Stimulated activated CD4-positive, alpha-beta T cell treated with anti-CD3 and anti-CD28 coated beads, Interleukin-4, amount 100 ng/mL, for 1 hour (primary cell): Measurements from ENCODE around the gene ATP11A.

ENCODE experiments used
- DNase-seq: peaks from one replicate; pipeline ENCODE4 v3.0.0-alpha.2; 2020

ATP11A gene

DNA sequence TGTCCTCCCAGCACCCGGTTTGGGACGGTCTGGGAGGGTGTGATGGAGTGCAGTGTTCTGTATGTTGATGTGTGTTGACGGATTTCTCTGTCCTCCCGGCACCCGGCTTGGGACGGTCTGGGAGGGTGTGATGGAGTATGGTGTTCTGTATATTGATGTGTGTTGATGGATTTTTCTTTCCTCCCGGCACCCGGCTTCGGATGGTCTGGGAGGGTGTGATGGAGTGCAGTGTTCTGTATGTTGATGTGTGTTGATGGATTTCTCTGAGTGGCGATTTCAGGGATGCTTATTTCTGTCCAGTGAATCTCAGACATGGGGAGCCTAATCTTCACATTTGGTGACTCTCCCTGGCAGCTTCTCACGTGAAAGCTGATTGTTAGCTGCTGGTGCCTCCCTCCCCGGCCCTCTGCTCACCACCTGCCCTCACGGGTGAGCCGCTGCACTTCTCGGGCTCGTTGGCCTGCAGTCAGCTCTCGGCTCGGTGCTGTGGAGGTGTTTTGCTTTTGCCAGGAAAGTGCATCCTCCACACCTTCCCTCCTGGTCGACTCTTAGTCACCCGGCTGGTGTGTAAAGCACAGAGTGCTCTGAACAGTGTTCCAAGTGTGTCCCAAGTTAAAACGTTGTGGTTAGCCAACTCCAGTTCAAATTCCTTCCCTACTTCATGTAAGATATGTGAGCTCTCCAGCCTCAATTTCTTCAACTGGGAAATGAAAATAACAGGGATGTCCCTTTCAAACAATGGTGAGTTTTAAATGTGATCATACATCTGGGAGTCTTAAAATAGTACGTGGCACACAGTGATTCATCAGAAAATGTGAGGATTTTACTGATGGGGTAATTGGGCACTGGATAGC lies 54.6 kb downstream of the ATP11A start:
- DNase-seq: no peak

DNA sequence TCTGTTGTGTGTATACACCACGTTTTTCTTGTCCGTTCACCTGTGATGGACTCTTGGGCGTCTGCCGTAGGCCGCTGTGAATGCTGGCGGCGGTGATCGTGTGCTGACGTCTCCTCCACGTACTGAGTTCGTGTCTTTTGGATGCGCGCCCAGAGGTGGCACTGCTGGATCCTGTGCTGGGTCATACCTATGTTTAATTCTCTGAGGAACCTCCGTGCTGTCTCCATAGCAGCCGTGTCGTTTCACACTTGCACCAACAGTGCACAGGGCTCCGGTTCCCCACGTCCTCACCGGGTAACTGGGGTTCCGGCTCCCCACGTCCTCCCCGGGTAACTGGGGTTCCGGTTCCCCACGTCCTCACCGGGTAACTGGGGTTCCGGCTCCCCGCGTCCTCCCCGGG lies 56.2 kb downstream of the ATP11A start:
- no peak for DNase-seq

DNA sequence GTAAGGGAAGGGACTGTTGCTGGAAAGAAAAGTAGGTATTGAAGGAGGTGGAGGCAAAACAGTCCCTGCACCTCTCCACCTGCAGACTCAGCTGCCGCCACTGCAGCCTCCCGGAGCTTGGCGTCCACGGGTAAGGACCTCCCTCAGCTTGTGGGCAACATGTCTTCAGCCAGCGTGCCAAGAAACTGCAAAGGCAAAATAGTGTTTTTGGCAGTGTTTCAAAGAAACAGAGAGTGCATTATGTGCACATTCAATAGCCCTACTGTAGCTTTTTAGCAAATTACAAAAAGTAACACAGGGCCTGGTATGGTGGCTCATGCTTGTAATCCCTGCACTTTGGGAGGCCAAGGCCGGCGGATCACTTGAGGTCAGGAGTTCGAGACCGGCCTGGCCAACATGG lies 57.4 kb downstream of the ATP11A start:
- DNase-seq: no peak

DNA sequence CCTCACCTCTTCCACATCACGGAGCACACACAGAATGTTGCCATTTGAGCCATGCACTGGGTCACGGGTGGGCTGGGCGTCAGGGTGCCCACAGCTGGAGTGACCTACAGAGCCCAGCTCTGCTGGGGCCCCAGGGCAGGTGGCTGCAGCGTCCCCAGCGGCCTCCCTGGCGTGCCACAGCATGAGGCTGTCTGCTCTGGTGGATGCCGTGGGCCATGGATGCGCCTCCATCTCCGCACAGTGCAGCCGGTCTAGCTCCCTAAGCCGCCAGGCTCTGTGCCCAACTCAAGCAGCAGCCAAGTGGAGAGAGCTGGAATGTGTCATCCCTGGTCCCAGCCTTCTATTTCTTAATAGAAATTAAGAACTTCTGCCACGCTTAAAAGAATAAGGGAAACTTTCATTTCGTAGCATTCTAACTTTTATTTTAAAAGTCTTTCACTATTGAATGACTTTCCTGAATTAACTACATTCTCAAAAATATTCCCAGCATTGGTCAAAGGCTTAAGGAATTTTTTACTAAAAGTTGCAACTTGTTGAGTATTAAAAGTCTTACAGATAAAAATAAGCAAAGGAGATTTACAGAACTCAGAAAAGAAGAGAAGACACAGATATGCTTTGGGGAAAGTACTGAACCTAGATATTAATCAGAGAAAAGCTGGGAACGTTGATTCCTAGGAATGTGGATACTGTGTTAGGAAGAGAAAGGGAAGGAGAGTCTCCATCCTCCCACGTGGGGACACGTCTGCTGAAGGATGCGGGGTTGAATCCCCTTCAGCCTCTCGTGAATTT lies 59.3 kb downstream of the ATP11A start:
- DNase-seq: no peak

DNA sequence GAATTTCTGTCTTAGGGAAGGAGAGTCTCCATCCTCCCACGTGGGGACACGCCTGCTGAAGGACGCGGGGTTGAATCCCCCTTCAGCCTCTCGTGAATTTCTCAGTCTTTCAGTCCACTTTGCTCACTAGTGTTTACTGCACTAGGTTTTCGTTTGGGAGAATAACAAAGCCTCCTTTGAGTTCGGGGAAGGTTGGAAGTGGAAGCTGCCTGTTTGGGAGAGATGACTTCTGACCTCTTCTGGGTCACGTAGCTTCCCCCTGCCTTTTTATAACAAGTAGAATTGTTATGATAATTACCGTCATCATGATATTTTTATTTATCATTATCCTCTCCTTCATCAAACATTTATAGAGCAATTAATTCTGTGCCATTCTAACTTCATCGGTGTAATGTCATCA lies 60.7 kb downstream of the ATP11A start:
- DNase-seq: no peak

DNA sequence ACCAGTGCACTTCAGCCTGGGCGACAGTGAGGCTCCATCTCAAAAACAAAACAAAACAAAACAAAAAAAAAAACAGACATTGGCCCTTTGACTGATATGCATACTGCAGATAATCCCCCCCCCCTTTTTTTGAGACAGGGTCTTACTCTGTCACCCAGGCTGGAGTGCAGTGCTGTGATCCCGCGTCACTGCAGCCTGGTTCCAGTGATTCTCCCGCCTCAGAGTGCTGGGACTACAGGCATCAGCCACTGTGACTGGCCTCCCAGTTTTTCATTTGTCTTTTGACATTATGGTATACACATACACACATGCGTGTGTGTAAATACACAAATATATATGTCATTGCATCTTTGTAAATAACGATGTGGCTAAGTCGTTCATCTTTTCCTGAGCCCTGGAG lies 61.8 kb downstream of the ATP11A start:
- DNase-seq: no peak

DNA sequence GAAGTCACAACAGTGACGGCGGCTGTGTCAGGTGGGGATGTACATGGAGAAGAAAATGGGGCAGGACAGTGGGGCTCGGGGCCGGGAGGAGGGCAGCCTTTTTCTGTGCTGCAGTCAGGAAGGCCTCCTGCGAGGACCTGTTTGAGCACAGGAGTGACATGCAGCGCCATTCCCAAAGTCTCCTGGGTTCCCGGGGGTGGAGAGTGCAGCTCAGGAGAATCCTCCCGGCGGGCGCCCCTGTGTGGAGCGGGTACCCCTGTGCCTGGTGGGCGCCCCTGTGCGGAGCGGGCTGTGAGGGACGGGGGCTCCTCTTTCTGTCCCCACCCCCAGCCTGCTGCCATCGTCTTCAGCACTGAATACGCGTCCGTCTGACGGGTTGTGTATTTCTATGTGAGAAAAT lies 62.4 kb downstream of the ATP11A start:
- DNase-seq: no peak

DNA sequence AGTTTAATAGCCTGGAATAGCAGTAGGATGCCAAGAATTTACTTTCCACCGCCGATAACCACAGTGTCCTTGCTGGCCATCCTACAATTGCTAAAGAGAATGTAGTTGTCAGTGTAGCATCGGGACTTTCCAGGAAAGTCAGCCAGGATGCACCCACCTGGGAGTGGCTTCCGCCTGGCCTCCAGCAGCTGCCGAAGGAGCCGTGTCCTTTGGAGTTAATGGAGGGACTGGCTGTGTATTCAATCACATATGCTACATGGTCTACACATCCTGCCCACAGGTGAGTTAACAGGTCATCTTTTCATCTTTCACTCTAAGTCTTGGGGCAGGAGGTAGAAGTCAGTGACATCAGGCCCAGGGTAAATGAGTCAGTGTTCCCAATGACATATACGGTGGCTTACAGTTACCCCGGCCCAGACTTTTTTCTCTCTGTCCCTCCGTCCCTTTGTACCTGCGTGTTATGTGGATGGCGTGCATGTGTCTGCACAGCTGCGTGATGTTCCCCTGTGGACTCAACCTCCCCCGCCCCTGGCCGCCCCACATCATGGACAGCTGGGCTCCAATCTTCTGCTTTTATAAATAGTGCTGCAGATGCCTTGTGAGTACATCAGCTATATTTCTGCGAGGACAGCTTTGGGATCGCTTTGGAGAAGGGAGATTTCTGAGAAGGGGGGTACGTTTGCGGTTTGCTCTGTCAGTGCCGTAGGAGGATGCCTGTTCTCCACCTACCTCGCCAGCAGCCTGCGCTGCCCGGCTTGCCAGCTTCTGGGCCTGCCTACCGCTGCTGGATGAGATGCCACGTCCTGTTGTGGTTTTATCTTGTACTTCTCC lies 63.1 kb downstream of the ATP11A start:
- DNase-seq: no peak

DNA sequence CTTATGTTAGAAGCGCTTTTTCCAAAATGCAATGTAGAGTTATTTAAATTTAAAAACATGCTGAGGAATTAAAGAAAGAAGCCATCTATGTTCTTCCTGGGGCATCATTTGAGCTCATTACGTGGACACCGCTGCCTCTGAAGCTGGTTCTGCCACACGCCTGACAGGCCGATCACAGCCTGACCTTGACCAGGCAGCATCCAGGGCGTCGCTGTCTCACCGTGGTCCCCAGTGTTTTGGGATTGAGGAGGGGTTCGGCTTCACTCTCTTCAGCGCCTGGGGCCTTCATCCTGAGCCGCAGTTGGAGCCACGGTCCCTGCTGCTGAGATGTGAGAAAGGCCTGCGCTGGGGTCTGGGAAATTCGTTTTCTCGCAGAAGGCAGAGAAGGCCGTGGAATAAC lies 64.0 kb downstream of the ATP11A start:
- DNase-seq: no peak

DNA sequence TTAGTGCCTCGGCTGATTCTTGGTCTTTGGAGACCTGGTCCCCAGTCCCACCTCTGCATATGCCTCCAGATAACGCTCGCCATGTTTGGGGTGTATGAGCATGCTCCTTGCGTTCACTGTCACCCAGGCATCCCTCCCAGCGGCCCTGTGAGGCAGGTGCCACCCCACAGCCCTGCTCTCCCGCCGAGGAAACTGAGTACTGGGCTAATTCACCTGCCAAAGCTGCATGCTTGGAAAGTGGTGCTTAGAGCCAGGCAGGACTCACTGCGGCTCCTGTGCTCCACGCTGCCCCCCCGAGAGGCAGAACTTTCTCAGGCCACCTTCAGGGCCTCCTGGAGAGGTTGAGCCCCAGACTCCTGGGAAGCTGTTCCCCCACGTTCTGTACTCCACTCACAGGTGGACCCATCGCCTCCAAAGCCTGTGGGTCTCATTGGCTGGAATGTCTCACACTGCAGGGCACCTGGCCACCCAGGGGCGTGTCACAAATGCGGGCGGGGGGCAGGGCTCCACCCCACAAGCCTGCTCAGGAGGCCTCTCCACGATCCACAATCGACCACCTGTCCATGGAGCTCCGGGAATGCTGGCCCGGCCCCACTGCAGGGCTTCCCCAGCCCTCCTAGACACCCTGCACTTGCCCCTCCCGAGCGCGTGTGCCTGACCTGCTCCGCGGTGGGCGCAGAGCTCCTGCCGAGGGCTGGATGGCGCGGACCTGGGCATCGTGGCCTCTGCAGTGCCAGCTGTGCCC lies 64.6 kb downstream of the ATP11A start:
- no peak for DNase-seq

DNA sequence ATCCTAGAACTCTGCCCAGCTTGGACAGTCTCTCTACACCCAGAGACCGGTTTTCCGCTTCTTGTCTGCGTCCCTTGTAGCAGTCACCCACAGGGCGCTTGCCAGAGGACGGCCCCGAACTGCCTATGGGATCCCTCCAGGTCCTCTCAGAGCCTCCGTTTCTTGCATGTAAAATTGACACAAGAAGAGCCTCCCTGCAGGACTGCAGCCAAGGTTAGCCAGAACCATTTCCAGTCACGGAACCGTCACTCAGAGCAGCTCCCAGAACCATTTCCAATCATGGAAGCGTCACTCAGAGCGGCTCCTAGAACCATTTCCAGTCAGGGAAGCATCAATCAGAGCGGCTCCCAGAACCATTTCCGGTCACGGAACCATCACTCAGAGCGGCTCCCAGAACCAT lies 65.5 kb downstream of the ATP11A start:
- DNase-seq: no peak

DNA sequence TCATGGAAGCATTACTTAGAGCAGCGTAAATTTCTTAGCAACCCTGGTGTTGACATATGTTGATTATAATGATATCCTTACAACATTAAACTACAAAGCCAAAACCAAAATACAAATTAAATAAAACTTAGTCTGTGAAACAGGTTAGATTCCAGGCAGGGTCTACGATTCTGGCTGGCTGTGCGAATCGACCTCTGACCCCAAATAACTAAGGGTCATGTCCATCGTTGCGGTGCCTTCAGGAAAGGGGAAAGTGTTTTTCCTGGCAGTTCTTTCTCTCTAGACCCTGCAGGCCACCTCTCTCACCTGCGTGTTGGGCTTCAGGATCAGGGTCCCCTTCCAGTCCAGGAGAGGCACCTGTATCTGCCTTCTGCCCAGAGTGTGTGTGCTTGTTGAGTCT lies 66.2 kb downstream of the ATP11A start:
- no peak for DNase-seq

DNA sequence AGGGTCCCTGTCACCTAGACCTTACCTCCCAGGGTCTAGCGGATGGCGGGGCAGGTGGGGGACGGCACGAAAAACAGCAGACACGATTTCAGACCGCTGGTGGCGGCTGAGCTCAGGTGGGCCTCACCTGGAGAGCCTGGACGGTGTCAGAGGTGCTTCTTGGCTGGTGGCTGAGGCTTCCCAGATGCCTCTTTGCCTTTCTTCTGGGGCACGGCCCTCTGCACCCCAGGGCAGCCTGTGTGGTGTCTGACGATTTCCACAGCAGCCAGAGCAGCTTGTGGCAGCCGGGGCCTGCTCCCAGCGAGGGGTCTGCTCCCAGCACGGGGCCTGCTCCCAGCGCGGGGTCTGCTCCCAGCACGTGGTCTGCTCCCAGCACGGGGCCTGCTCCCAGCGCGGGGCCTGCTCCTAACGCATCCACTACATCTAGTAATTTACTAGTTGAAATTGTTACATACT lies 66.7 kb downstream of the ATP11A start:
- no peak for DNase-seq

DNA sequence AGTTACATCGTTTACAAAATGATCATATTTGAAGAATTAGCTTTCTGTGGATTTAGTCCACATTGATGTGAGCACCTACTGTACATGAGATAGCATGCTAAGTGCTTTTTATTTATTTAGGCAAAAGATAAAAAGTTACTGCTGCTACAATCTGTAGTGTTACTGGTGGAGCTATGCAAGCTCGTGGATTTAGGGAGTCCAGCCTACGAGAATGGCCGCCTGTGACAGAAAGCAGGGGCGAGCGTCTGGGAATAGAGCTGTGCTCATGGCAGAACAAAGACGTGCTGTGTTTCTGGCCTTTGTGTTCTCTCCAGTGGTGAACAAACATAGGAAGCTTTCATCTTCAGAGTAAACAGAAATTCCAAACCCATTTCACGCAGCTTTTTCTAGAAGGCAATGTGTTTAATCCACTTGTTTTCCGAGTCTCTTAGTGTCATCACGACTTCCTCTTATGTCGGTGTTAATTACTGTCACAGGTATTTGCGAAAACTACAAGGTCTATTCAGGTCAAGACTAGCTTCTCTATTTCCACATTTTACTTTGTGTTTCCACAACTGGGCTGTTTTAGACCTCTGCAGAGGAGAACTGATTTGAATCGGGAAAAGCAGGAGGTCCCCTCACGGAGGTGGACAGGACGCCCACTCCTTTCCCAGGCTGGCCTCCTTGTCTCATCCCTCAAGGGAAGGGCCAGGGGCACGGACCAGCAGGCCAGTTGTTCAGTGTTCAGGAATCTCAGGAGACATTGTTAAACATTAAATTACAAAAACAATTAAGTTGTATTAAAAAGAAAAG lies 67.3 kb downstream of the ATP11A start:
- no peak for DNase-seq

DNA sequence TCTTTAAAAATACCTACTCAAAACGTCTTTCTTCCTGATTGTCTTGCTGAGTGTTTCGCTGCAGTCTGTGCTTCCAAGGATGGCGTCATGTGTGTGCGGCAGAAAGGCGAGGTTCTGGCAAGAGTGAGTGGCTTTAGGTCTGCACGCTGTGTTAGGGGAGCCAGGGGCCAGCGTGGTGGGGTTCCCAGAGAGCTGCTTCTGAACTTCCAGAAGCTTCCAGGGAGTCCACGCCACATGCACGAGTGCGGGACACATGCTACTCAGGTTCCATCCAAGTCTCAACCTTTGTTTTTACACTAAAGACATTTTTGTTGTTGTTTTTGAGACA lies 67.9 kb downstream of the ATP11A start:
- DNase-seq: no peak

DNA sequence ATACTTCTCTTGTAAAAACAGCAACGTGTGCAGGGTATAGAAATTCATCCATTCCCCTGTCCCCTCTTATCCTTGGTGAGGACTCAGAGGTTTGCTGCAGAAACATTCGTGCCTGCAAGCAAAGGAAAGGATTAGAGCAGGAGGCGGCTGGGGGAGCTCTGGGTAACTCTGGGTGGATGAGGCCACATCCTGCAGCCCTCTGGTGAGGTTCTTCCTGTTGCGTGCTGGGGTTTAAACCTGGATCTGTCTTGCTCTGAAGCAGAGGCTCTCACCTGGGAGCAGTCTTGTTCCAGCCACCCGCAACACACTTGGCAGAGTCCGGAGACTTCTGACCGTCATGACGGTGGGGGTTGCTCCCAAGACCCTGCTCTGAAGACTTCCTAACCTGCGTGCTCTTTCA lies 69.2 kb downstream of the ATP11A start:
- DNase-seq: no peak

DNA sequence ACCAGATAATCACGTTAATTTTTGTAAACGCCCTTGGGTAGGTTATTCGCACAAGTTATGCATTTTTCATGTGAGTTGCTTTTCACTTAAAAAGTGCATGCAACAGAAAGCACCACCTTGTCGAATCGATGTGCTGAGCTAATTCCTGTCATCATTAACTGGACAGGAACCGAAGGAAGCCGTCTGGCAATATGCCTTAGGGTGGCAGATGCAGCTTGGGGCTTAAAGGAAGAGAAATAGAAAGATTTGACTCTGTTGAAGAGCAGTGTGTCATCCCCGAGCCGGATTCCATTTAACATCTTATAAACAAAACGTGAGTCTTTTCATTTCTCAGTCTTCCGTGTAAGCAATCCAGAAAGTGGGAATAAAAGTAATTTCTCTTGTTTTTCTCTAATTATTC lies 70.0 kb downstream of the ATP11A start:
- no peak for DNase-seq

DNA sequence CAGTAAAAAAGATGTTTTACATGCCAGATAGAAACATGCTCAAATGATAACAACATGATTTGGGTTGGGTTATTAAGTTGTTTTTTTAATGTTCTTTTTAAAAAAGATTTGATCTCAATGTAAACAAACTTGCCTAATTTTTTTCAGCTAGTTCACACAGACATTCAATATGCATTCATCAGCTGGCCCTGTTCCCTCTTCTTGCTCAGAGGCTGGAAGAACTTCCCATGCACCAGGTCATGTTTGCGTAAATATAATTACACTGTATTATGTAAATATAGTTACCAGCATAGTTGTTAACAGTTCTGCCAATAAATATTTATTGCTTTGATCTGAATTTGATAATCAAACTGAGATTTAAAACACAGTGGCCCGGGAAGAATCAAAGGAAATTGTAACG lies 70.6 kb downstream of the ATP11A start:
- no peak for DNase-seq

DNA sequence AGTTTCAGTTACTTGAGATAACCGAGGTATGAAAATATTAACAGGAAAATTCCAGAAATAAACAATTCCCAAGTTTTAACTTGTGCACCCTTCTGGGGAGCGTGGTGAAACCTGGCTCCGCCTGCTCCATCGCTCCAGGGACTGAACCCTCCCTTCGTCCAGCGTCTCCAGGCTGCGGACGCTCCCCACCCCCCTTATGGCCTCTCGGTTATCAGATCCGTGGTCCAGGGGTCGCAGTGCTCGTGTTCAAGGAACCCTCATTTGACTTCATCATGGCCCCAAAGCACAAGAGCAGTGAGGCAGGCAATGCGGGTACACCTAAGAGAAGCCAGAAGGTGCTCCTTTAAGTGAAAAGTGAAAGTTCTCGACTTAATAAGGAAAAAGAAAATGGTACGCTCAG lies 71.1 kb downstream of the ATP11A start:
- no peak for DNase-seq

DNA sequence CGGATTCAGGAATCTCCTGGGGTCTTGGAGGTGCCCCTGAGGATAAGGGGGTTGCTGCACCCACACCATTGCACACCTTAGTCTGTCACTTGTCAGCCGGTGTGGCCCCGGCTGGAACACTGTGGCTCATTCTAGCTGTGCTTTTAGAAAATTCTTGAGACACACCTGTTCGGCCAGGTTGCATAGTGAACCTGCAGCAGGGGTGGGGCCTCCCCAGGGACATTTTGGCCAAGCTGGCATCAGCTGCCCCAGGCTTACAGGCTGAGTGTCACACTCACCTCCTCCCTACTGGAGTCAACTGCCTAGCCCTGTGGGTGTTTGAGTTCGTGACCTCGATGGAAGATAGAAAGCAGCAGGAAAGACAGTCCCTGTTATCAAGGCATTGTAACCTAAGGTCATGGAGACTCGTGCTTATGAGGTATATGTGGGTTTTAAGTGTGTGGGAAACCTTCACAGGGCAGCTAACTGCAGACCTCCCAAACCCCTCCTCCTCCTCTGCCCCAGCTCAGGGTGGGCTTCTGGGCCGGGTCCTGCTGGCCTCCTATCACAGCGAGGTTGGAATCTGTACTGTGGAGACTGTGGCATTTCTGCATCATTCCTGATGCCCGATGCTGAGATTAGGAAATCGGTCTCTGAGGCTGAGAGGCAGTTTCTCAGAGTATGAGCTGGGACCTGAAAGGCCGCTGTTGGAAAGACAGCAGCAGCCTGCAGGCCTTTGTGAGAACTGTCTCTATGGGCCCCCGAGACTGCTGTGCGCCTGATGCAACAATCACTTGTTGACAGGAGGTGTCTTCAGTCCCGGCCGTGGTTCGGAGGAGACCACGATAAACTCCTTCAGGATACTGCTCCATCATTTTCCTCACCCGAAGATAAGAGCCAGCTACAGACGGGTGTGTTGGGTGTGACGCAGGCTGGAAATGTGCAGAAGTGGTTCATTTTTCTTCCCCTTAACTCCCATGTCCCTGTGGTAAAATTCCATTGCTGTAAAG lies 72.2 kb downstream of the ATP11A start:
- no peak for DNase-seq

DNA sequence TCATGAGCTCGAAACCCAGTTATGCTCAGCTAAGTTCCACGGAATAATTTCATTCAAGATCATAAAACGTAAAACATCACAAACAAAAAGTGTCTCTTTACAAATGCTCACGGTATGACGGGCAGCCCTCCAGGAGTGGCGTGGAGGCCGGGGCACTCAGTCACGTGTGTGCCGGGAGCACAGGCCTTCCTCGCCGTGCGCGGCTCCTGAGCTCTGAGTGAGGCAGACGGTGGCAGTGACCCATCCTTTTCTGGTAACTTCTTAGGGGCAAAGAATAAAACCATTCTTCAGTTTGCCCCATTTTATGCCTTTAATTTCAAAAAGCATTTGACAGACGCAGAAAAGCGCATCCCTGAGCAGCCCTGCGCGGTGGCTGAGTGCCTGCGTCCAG lies 72.8 kb downstream of the ATP11A start:
- DNase-seq: no peak
